Measurements from ENCODE around the gene ANKRD65. TPM values are rescaled to one million over a fixed set of nuclear protein-coding genes. Genes with fewer than 3 reads are reported as not detected.
A peak's percentile ranks its signal among the peaks of the same experiment; 100 is the strongest.
"Not testable (repeated sequence)": the region's sequence is repeated elsewhere in the genome, so short reads cannot be mapped to it uniquely, and the experiment has no call there.

Gene ANKRD65
- total RNA-seq, 1 donor from 2014 or later: 1.0 TPM

- ATAC-seq (peak; percentile 71), DNase-seq (ENCODE audit: low spot score) (peak; percentile 91)
Observed at GRCh38 chr1:1431845-1432273, 10.8 kb upstream of the ANKRD65 start.

GRCh38 chr1:1430992-1431844 is 10.1 kb upstream of the ANKRD65 start:
- DNase-seq (ENCODE audit: low spot score) (no peak), ATAC-seq (no peak)

GRCh38 chr1:1430114-1430982 is 9.3 kb upstream of the ANKRD65 start:
- ATAC-seq (peak; percentile 0), DNase-seq (ENCODE audit: low spot score) (peak; percentile 62)

- ATAC-seq (peak; percentile 5), DNase-seq (ENCODE audit: low spot score) (no peak)
Observed at GRCh38 chr1:1429671-1430073, 8.6 kb upstream of the ANKRD65 start.

GRCh38 chr1:1428967-1429366 is 7.9 kb upstream of the ANKRD65 start:
- not testable (repeated sequence) for DNase-seq (ENCODE audit: low spot score); ATAC-seq

GRCh38 chr1:1428174-1428573 is 7.1 kb upstream of the ANKRD65 start:
- DNase-seq (ENCODE audit: low spot score): no peak
- ATAC-seq: no peak

- no peak for DNase-seq (ENCODE audit: low spot score)
- ATAC-seq: no peak
Observed at GRCh38 chr1:1427820-1428148, 6.7 kb upstream of the ANKRD65 start.

GRCh38 chr1:1427106-1427819 is 6.2 kb upstream of the ANKRD65 start:
- DNase-seq (ENCODE audit: low spot score): no peak
- no peak for ATAC-seq

- DNase-seq (ENCODE audit: low spot score) (no peak), ATAC-seq (no peak)
Observed at GRCh38 chr1:1426496-1427105, 5.5 kb upstream of the ANKRD65 start.

GRCh38 chr1:1425753-1426495 is 4.8 kb upstream of the ANKRD65 start:
- DNase-seq (ENCODE audit: low spot score): no peak

GRCh38 chr1:1425426-1425752 is 4.3 kb upstream of the ANKRD65 start:
- no peak for ATAC-seq
- no peak for DNase-seq (ENCODE audit: low spot score)

More at GRCh38 chr1:1425753-1426495, 4.8 kb upstream of the ANKRD65 start:
- peak; percentile 4 for ATAC-seq

- DNase-seq (ENCODE audit: low spot score) (no peak), ATAC-seq (no peak)
Observed at GRCh38 chr1:1424707-1425106, 3.6 kb upstream of the ANKRD65 start.

GRCh38 chr1:1423245-1423597 is 2.1 kb upstream of the ANKRD65 start:
- DNase-seq (ENCODE audit: low spot score) (no peak), ATAC-seq (no peak)

- ATAC-seq: no peak
- no peak for DNase-seq (ENCODE audit: low spot score)
Observed at GRCh38 chr1:1422465-1423244, 1.6 kb upstream of the ANKRD65 start.

- ATAC-seq (no peak), DNase-seq (ENCODE audit: low spot score) (no peak)
Observed at GRCh38 chr1:1421907-1422464, 910 bp upstream of the ANKRD65 start.

GRCh38 chr1:1420654-1421141 is 378 bp downstream of the ANKRD65 start:
- DNase-seq (ENCODE audit: low spot score) (no peak), ATAC-seq (no peak)

GRCh38 chr1:1419813-1420653 is 1.0 kb downstream of the ANKRD65 start:
- ATAC-seq (peak; percentile 86), DNase-seq (ENCODE audit: low spot score) (no peak)

- ATAC-seq: no peak
- DNase-seq (ENCODE audit: low spot score): no peak
Observed at GRCh38 chr1:1419363-1419812, 1.7 kb downstream of the ANKRD65 start.

Data from left lobe of liver (tissue), 2 donors.